GM23338 (cell line): ENCODE results near the gene APLN. TPM values are rescaled to one million over a fixed set of nuclear protein-coding genes. Genes with fewer than 3 reads are reported as not detected.

Experiments used
- ATAC-seq: fragments of 200-7000 bp; cut with Tn5 transposase; 3 replicates; pipeline ENCODE4 v1.9.1; 2020
- DNase-seq: peaks from one replicate; pipeline ENCODE4 v3.0.0-alpha.2; 2015; ENCODE audit warnings: low spot score
- H2AFZ ChIP-seq: fragments of 200-600 bp; sonication (generic); 2 replicates; pipeline ENCODE4 v1.8.0; 2016; ENCODE audit warnings: antibody characterized with exemption, mild to moderate bottlenecking, moderate library complexity
- H3F3A ChIP-seq: fragments of 200-600 bp; sonication (generic); replicated peaks from 2 replicates; pipeline ENCODE4 v1.8.0; 2017; ENCODE audit warnings: antibody characterized with exemption, mixed run types, low read depth
- H3K27ac ChIP-seq: fragments of 200-600 bp; sonication (generic); 2 replicates; pipeline ENCODE4 v1.6.1; 2016; ENCODE audit warnings: low read depth
- H3K27me3 ChIP-seq: fragments of 200-600 bp; sonication (generic); 2 replicates; pipeline ENCODE4 v1.8.0; 2016; ENCODE audit warnings: mild to moderate bottlenecking, mixed run types, moderate library complexity; ENCODE audit not compliant: insufficient read depth
- H3K36me3 ChIP-seq: fragments of 200-600 bp; sonication (generic); 2 replicates; pipeline ENCODE4 v1.8.0; 2016; ENCODE audit warnings: mild to moderate bottlenecking; ENCODE audit not compliant: insufficient read depth
- H3K4me1 ChIP-seq: fragments of 200-600 bp; sonication (generic); 2 replicates; pipeline ENCODE4 v1.8.0; 2016; ENCODE audit warnings: mild to moderate bottlenecking, moderate library complexity; ENCODE audit not compliant: insufficient read depth
- H3K4me2 ChIP-seq: fragments of 200-600 bp; sonication (generic); 2 replicates; pipeline ENCODE4 v1.7.1; 2017; ENCODE audit warnings: mixed run types
- H3K4me3 ChIP-seq: fragments of 200-600 bp; sonication (generic); 2 replicates; pipeline ENCODE4 v1.6.1; 2016; ENCODE audit warnings: mixed run types
- H3K79me2 ChIP-seq: fragments of 200-600 bp; sonication (generic); replicated peaks from 2 replicates; pipeline ENCODE4 v1.8.0; 2017; ENCODE audit warnings: mild to moderate bottlenecking; ENCODE audit not compliant: insufficient read depth
- H3K9me2 ChIP-seq: fragments of 200-600 bp; sonication (generic); 2 replicates; pipeline ENCODE4 v1.8.0; 2017; ENCODE audit not compliant: insufficient read depth
- H4K20me1 ChIP-seq: fragments of 200-600 bp; sonication (generic); replicated peaks from 2 replicates; pipeline ENCODE4 v1.8.0; 2017; ENCODE audit warnings: mild to moderate bottlenecking; ENCODE audit not compliant: insufficient read depth
- H3K27ac Mint-ChIP-seq: 2 replicates; pipeline ENCODE4 v1.8.0; 2020; ENCODE audit warnings: inconsistent platforms, mild to moderate bottlenecking, moderate library complexity, mixed read lengths
- H3K27me3 Mint-ChIP-seq: 3 replicates; pipeline ENCODE4 v1.8.0; 2022; ENCODE audit warnings: low read depth, mild to moderate bottlenecking, moderate library complexity, mixed read lengths, inconsistent platforms; ENCODE audit not compliant: insufficient read depth, poor library complexity
- H3K36me3 Mint-ChIP-seq: 3 replicates; pipeline ENCODE4 v1.8.0; 2021; ENCODE audit warnings: low read depth, mild to moderate bottlenecking, inconsistent platforms, moderate library complexity, mixed read lengths
- H3K4me1 Mint-ChIP-seq: 3 replicates; pipeline ENCODE4 v1.8.0; 2020; ENCODE audit warnings: mild to moderate bottlenecking, inconsistent platforms, mixed read lengths
- H3K4me3 Mint-ChIP-seq: 3 replicates; pipeline ENCODE4 v1.8.0; 2021; ENCODE audit warnings: moderate library complexity, mild to moderate bottlenecking, inconsistent platforms, mixed read lengths
- H3K9me3 Mint-ChIP-seq: 3 replicates; pipeline ENCODE4 v1.8.0; 2020; ENCODE audit warnings: moderate library complexity, mild to moderate bottlenecking, inconsistent platforms, mixed read lengths
- CREB1 ChIP-seq: fragments of 250-450 bp; sonication (Bioruptor Pico); IDR thresholded peaks from 2 replicates; pipeline ENCODE4 v1.5.0; 2020; ENCODE audit warnings: low read depth, mild to moderate bottlenecking, moderate library complexity
- EZH2 ChIP-seq: fragments of 200-600 bp; sonication (generic); IDR thresholded peaks from one replicate; pipeline ENCODE4 v1.8.0; 2017; ENCODE audit warnings: antibody characterized with exemption, mild to moderate bottlenecking, low read depth; ENCODE audit not compliant: unreplicated experiment
- EZH2phosphoT487 ChIP-seq: fragments of 200-600 bp; sonication (generic); IDR thresholded peaks from one replicate; pipeline ENCODE4 v1.8.1; 2018; ENCODE audit warnings: antibody characterized with exemption; ENCODE audit not compliant: unreplicated experiment
- STAT1 ChIP-seq: IDR thresholded peaks from one replicate; pipeline ENCODE4 v1.6.1; 2016; ENCODE audit warnings: antibody characterized with exemption; ENCODE audit not compliant: unreplicated experiment
- ZNF114 ChIP-seq: fragments of 250-450 bp; sonication (Bioruptor Pico); IDR thresholded peaks from 2 replicates; pipeline ENCODE4 v1.5.0; 2020; ENCODE audit warnings: mild to moderate bottlenecking, moderate library complexity
- ZNF331 ChIP-seq: fragments of 250-450 bp; sonication (Bioruptor Pico); IDR thresholded peaks from 2 replicates; pipeline ENCODE4 v1.5.0; 2020; ENCODE audit warnings: low read depth, mild to moderate bottlenecking, moderate library complexity
- polyA plus RNA-seq: library from polyadenylated mRNA; unstranded; fragments of >200 nt; fragmentation: Nextera tagmentation; extraction: Ambion mirVana; gene quantifications from 2 replicates; pipeline ENCODE4 v1.2.1, GENCODE V29; 2016
- total RNA-seq: library from RNA; depleted of rRNA; stranded (reverse); fragments of >200 nt; shearing (Covaris generic); gene quantifications from 2 replicates; pipeline ENCODE4 v1.2.3, GENCODE V29; 2014
- TF ChIP-seq, protein P1 (sequence below): IDR thresholded peaks from 2 replicates; pipeline ENCODE4 v1.6.1; 2016; ENCODE audit warnings: antibody characterized with exemption
- TF ChIP-seq, protein P2 (sequence below): IDR thresholded peaks from one replicate; pipeline ENCODE4 v1.6.1; 2018; ENCODE audit warnings: antibody characterized with exemption; ENCODE audit not compliant: unreplicated experiment
- TF ChIP-seq, protein P3 (sequence below): fragments of 250-450 bp; sonication (Bioruptor Pico); IDR thresholded peaks from 2 replicates; pipeline ENCODE4 v1.5.0; 2020; ENCODE audit warnings: mild to moderate bottlenecking, moderate library complexity

Gene APLN
- total and polyA plus RNA-seq, 2 experiments from 2014 or later: 0.49 to 0.60 TPM

DNA sequence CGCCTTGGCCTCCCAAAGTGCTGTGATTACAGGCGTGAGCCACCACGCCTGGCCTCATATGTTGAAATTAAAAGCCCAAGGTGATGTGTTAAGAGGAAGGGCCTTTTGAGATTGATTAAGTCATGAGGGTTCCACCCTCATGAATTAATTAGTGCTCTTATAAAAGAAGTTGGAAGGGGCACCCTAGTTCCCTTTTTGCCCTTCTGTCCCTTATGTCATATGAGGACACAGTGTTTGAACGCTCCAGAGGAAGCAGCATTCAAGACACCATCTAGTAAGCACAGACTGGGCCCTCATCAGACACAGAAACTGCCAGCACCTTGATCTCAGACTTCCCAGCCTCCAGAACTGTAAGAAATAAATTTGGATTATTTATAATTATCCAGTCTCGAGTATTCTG is 5.1 kb upstream of the APLN start:
- Histone ChIP-seq H3K27me3 (peaks cover 16% of the 10 kb centered on the region), H3F3A (no peaks in the 10 kb centered on the region), H3K4me3 (no peak overlapping the region), H3K9me2 (no peaks in the 10 kb centered on the region), H3K79me2 (no peaks in the 10 kb centered on the region), H2AFZ (no peak overlapping the region), H3K36me3 (no peaks in the 10 kb centered on the region), H3K27ac (no peak overlapping the region), H3K4me2 (no peak overlapping the region), H4K20me1 (no peaks in the 10 kb centered on the region), H3K4me1 (no peaks in the 10 kb centered on the region)
- Mint-ChIP-seq H3K36me3 (no peaks in the 10 kb centered on the region), H3K4me1 (peaks cover 21% of the 10 kb centered on the region), H3K27me3 (peaks cover 12% of the 10 kb centered on the region), H3K9me3 (no peaks in the 10 kb centered on the region; the same call in 2 of the 3 replicates), H3K4me3 (no peak overlapping the region), H3K27ac (no peak overlapping the region)
- TF ChIP-seq ZNF331 (CRISPR knock-in tag) (no peak), CREB1 (no peak), ZNF114 (no peak)
- TF ChIP-seq, protein P1, sequence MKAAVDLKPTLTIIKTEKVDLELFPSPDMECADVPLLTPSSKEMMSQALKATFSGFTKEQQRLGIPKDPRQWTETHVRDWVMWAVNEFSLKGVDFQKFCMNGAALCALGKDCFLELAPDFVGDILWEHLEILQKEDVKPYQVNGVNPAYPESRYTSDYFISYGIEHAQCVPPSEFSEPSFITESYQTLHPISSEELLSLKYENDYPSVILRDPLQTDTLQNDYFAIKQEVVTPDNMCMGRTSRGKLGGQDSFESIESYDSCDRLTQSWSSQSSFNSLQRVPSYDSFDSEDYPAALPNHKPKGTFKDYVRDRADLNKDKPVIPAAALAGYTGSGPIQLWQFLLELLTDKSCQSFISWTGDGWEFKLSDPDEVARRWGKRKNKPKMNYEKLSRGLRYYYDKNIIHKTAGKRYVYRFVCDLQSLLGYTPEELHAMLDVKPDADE: no peak
- ATAC-seq: no peak
- DNase-seq: no peak

DNA sequence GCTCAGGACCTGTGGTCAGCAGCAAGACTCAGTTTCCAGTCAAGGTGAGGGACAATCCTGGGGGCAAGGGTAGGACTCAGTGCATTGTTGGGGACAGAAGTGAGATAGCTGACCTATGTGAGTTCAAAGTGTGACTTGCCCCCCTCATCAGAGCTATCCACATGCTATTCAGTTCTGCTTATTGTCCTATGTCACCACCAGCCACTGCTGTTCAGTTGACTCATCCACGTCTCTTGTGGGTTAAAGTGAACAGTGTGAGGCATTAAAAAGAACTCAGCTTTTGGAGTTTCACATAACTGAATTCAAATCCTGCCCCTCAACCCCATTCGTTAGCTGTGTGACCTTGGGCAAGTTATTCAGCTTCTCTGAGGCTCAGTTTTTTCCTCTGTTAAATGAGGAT is 4.4 kb upstream of the APLN start:
- no peak overlapping the region for H3K4me3 ChIP-seq
- no peaks in the 10 kb centered on the region for H3K9me2 ChIP-seq
- no peak overlapping the region for H3K4me3 Mint-ChIP-seq
- H3K27ac ChIP-seq: no peak overlapping the region
- no peak overlapping the region for H3K27ac Mint-ChIP-seq
- H3K27me3 ChIP-seq: peaks cover 18% of the 10 kb centered on the region
- ATAC-seq (no peak), DNase-seq (no peak)
- H3K36me3 ChIP-seq: no peaks in the 10 kb centered on the region
- H3K36me3 Mint-ChIP-seq: no peaks in the 10 kb centered on the region
- H3K27me3 Mint-ChIP-seq: peaks cover 10% of the 10 kb centered on the region
- H4K20me1 ChIP-seq: no peaks in the 10 kb centered on the region
- no peaks in the 10 kb centered on the region for H3K4me1 ChIP-seq
- no peaks in the 10 kb centered on the region for H3K79me2 ChIP-seq
- H2AFZ ChIP-seq: no peak overlapping the region
- peaks cover 21% of the 10 kb centered on the region for H3K4me1 Mint-ChIP-seq
- H3K4me2 ChIP-seq: no peak overlapping the region
- H3F3A ChIP-seq: no peaks in the 10 kb centered on the region
- no peaks in the 10 kb centered on the region; the same call in 2 of the 3 replicates for H3K9me3 Mint-ChIP-seq
- TF ChIP-seq ZNF331 (CRISPR knock-in tag) (no peak), STAT1 (no peak), EZH2phosphoT487 (no peak), EZH2 (no peak)
- TF ChIP-seq, protein P2, sequence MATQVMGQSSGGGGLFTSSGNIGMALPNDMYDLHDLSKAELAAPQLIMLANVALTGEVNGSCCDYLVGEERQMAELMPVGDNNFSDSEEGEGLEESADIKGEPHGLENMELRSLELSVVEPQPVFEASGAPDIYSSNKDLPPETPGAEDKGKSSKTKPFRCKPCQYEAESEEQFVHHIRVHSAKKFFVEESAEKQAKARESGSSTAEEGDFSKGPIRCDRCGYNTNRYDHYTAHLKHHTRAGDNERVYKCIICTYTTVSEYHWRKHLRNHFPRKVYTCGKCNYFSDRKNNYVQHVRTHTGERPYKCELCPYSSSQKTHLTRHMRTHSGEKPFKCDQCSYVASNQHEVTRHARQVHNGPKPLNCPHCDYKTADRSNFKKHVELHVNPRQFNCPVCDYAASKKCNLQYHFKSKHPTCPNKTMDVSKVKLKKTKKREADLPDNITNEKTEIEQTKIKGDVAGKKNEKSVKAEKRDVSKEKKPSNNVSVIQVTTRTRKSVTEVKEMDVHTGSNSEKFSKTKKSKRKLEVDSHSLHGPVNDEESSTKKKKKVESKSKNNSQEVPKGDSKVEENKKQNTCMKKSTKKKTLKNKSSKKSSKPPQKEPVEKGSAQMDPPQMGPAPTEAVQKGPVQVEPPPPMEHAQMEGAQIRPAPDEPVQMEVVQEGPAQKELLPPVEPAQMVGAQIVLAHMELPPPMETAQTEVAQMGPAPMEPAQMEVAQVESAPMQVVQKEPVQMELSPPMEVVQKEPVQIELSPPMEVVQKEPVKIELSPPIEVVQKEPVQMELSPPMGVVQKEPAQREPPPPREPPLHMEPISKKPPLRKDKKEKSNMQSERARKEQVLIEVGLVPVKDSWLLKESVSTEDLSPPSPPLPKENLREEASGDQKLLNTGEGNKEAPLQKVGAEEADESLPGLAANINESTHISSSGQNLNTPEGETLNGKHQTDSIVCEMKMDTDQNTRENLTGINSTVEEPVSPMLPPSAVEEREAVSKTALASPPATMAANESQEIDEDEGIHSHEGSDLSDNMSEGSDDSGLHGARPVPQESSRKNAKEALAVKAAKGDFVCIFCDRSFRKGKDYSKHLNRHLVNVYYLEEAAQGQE: no peak
- TF ChIP-seq, protein P1: no peak
- TF ChIP-seq, protein P3, sequence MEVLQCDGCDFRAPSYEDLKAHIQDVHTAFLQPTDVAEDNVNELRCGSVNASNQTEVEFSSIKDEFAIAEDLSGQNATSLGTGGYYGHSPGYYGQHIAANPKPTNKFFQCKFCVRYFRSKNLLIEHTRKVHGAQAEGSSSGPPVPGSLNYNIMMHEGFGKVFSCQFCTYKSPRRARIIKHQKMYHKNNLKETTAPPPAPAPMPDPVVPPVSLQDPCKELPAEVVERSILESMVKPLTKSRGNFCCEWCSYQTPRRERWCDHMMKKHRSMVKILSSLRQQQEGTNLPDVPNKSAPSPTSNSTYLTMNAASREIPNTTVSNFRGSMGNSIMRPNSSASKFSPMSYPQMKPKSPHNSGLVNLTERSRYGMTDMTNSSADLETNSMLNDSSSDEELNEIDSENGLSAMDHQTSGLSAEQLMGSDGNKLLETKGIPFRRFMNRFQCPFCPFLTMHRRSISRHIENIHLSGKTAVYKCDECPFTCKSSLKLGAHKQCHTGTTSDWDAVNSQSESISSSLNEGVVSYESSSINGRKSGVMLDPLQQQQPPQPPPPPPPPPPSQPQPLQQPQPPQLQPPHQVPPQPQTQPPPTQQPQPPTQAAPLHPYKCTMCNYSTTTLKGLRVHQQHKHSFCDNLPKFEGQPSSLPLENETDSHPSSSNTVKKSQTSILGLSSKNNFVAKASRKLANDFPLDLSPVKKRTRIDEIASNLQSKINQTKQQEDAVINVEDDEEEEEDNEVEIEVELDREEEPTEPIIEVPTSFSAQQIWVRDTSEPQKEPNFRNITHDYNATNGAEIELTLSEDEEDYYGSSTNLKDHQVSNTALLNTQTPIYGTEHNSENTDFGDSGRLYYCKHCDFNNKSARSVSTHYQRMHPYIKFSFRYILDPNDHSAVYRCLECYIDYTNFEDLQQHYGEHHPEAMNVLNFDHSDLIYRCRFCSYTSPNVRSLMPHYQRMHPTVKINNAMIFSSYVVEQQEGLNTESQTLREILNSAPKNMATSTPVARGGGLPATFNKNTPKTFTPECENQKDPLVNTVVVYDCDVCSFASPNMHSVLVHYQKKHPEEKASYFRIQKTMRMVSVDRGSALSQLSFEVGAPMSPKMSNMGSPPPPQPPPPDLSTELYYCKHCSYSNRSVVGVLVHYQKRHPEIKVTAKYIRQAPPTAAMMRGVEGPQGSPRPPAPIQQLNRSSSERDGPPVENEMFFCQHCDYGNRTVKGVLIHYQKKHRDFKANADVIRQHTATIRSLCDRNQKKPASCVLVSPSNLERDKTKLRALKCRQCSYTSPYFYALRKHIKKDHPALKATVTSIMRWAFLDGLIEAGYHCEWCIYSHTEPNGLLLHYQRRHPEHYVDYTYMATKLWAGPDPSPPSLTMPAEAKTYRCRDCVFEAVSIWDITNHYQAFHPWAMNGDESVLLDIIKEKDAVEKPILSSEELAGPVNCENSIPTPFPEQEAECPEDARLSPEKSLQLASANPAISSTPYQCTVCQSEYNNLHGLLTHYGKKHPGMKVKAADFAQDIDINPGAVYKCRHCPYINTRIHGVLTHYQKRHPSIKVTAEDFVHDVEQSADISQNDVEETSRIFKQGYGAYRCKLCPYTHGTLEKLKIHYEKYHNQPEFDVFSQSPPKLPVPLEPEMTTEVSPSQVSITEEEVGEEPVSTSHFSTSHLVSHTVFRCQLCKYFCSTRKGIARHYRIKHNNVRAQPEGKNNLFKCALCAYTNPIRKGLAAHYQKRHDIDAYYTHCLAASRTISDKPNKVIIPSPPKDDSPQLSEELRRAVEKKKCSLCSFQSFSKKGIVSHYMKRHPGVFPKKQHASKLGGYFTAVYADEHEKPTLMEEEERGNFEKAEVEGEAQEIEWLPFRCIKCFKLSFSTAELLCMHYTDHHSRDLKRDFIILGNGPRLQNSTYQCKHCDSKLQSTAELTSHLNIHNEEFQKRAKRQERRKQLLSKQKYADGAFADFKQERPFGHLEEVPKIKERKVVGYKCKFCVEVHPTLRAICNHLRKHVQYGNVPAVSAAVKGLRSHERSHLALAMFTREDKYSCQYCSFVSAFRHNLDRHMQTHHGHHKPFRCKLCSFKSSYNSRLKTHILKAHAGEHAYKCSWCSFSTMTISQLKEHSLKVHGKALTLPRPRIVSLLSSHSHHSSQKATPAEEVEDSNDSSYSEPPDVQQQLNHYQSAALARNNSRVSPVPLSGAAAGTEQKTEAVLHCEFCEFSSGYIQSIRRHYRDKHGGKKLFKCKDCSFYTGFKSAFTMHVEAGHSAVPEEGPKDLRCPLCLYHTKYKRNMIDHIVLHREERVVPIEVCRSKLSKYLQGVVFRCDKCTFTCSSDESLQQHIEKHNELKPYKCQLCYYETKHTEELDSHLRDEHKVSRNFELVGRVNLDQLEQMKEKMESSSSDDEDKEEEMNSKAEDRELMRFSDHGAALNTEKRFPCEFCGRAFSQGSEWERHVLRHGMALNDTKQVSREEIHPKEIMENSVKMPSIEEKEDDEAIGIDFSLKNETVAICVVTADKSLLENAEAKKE (CRISPR knock-in tag): no peak
